Activated CD8-positive, alpha-beta T cell treated with anti-CD3 and anti-CD28 coated beads, Interleukin-2, amount 10 ng/mL, durations not matched to agents 7 days and 5 days (primary cell): ENCODE results near the gene NAGA. TPM values are rescaled to one million over a fixed set of nuclear protein-coding genes. Genes with fewer than 3 reads are reported as not detected.
"Not testable (repeated sequence)": the region's sequence is repeated elsewhere in the genome, so short reads cannot be mapped to it uniquely, and the experiment has no call there.

Source experiments
- ATAC-seq: fragments of 150-1000 bp; cut with Tn5 transposase; one replicate; pipeline ENCODE4 v1.10.0; 2021; ENCODE audit warnings: moderate library complexity
- CTCF ChIA-PET: fragments of 350-600 bp; sonication (Branson Sonifier 250); formaldehyde crosslinking; loops from one replicate; lab custom pipeline; 2021; ENCODE audit warnings: antibody characterized with exemption; lab: Charles Lee
- POLR2A ChIA-PET: fragments of 350-600 bp; sonication (Branson Sonifier 250); formaldehyde crosslinking; loops from one replicate; lab custom pipeline; 2021; ENCODE audit warnings: antibody characterized with exemption; lab: Charles Lee
- DNase-seq: peaks from one replicate; pipeline ENCODE4 v3.0.0-alpha.2; 2020
- H3K27ac Mint-ChIP-seq: one replicate; pipeline ENCODE4 v1.8.0; 2021; ENCODE audit warnings: mild to moderate bottlenecking, mixed read lengths
- H3K27me3 Mint-ChIP-seq: one replicate; pipeline ENCODE4 v1.8.0; 2021; ENCODE audit warnings: low read depth, mixed read lengths
- H3K36me3 Mint-ChIP-seq: one replicate; pipeline ENCODE4 v1.8.0; 2021; ENCODE audit warnings: low read depth, mixed read lengths
- H3K4me1 Mint-ChIP-seq: one replicate; pipeline ENCODE4 v1.8.0; 2021; ENCODE audit warnings: low read depth, mixed read lengths
- H3K4me3 Mint-ChIP-seq: one replicate; pipeline ENCODE4 v1.8.0; 2021; ENCODE audit warnings: mild to moderate bottlenecking, mixed read lengths
- H3K9me3 Mint-ChIP-seq: one replicate; pipeline ENCODE4 v1.8.0; 2022; ENCODE audit warnings: mixed read lengths; ENCODE audit not compliant: insufficient read depth
- total RNA-seq, 2 experiments: library from RNA; stranded (reverse); gene quantifications; one replicate each; pipeline ENCODE4 v1.2.3, GENCODE V29; 2021

The NAGA gene
- total RNA-seq, 2 experiments from 2014 or later, result 17.1 to 18.1 TPM

GRCh38 chr22:42074846-42075676, 4.4 kb upstream of the NAGA start:
- DNase-seq (no peak), ATAC-seq (no peak)
- Mint-ChIP-seq H3K4me1 (peaks cover 45% of the 10 kb centered on the region), H3K27me3 (no peaks in the 10 kb centered on the region), H3K36me3 (peaks cover 4% of the 10 kb centered on the region), H3K27ac (peak overlapping the region; percentile 48), H3K4me3 (peak overlapping the region; percentile 49), H3K9me3 (no peaks in the 10 kb centered on the region)
- POLR2A ChIA-PET, result interaction anchor here (0.7 to 1.8 kb wide), 2 partner anchors 15 to 294 kb away, joined by 3 to 9 read pairs; partner anchors contain the start of gene NDUFA6
- CTCF ChIA-PET, result interaction anchor here (1.4 to 2.3 kb wide), 4 partner anchors 15 to 118 kb away, joined by 4 to 20 read pairs (median 6); partner anchors contain the start of gene NDUFA6

GRCh38 chr22:42074132-42074811, 3.7 kb upstream of the NAGA start, which contains the start of gene PHETA2:
Gene PHETA2, plus strand, starts transcription at chr22:42074248. Its CDS starts 3,046 bp downstream, at chr22:42077294.
- POLR2A ChIA-PET, result interaction anchor here (0.7 kb wide), 1 partner anchor 17 kb away, joined by 5 read pairs; no protein-coding TSS in a partner anchor
- Mint-ChIP-seq H3K27me3 (no peaks in the 10 kb centered on the region), H3K27ac (peak within 1 kb of the TSS; percentile 57), H3K4me3 (peak within 1 kb of the TSS; percentile 50), H3K9me3 (no peaks in the 10 kb centered on the region), H3K36me3 (peaks cover 2% of the 10 kb centered on the region), H3K4me1 (peaks cover 48% of the 10 kb centered on the region)
- CTCF ChIA-PET, result no interaction called here
- ATAC-seq (no peak), DNase-seq (peak; percentile 51)

DNA sequence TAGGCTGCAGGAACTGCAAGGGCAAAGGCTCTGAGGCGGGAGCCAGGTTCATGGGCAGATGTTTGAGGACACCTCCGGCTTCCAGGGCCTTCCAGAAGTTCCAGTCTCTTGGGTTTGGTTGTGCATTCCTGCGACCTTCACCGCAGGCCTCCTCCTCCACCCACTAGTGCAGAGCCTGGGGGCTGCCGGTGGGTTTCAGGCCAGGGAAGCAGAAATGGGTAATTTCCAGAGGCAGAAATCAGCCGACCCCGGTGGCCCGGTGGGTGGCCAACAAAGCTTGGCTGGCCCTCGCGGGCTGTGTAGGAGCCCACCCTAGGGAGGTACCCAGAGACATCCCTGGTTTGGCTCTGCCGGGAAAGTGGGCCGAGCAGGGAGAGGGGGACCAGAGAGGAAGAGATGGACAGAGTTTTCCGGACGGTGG, 3.0 kb upstream of the NAGA start:
- DNase-seq (no peak), ATAC-seq (no peak)
- H3K4me3 Mint-ChIP-seq, result peak overlapping the region; percentile 48
- H3K4me1 Mint-ChIP-seq, result peaks cover 44% of the 10 kb centered on the region
- CTCF ChIA-PET, result no interaction called here
- H3K27ac Mint-ChIP-seq, result peak overlapping the region; percentile 57
- no peaks in the 10 kb centered on the region for H3K9me3 Mint-ChIP-seq
- peaks cover 5% of the 10 kb centered on the region for H3K36me3 Mint-ChIP-seq
- H3K27me3 Mint-ChIP-seq, result no peaks in the 10 kb centered on the region
- POLR2A ChIA-PET, result interaction anchor here (0.7 kb wide), 1 partner anchor 18 kb away, joined by 5 read pairs; no protein-coding TSS in a partner anchor

- DNase-seq, result no peak
- Mint-ChIP-seq H3K4me3 (no peak overlapping the region), H3K4me1 (peaks cover 39% of the 10 kb centered on the region), H3K36me3 (peaks cover 7% of the 10 kb centered on the region), H3K27ac (peak overlapping the region; percentile 7), H3K27me3 (no peaks in the 10 kb centered on the region), H3K9me3 (no peaks in the 10 kb centered on the region)
- POLR2A ChIA-PET, result no interaction called here
- no peak for ATAC-seq
- CTCF ChIA-PET, result no interaction called here
Measured at GRCh38 chr22:42072606-42073330, 2.2 kb upstream of the NAGA start.

DNA sequence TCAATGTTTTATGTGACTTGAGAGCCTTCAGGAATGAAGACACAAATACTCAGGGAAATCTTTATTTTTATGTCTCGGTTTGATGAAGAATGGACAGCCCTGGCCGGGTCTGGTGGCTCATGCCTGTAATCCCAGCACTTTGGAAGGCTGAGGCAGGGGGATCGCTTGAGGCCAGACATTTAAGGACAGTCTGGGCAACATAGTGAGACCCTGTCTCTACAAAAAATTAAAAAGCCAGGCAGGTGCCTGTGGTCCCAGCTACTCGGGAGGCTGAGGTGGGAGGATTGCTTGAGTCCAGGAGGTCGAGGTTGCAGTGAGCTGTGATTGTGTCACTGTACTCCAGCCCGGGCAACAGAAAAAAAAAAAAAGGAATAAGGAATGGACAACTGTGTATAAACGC, 896 bp upstream of the NAGA start:
- POLR2A ChIA-PET, result interaction anchor here (0.6 to 3.3 kb wide), 4 partner anchors 8 to 290 kb away, joined by 3 to 26 read pairs (median 4); partner anchors contain the start of genes SMDT1 and WBP2NL
- not testable (repeated sequence) for H3K9me3 Mint-ChIP-seq, H3K27me3 Mint-ChIP-seq, DNase-seq, ATAC-seq
- Mint-ChIP-seq H3K27ac (peak overlapping the region; percentile 93), H3K4me1 (peaks cover 39% of the 10 kb centered on the region), H3K4me3 (peak overlapping the region; percentile 86), H3K36me3 (peaks cover 14% of the 10 kb centered on the region)
- CTCF ChIA-PET, result interaction anchor here (1.3 to 1.9 kb wide), 4 partner anchors 8 to 131 kb away, joined by 5 to 9 read pairs (median 5); partner anchors contain the start of genes NDUFA6 and SMDT1

DNA sequence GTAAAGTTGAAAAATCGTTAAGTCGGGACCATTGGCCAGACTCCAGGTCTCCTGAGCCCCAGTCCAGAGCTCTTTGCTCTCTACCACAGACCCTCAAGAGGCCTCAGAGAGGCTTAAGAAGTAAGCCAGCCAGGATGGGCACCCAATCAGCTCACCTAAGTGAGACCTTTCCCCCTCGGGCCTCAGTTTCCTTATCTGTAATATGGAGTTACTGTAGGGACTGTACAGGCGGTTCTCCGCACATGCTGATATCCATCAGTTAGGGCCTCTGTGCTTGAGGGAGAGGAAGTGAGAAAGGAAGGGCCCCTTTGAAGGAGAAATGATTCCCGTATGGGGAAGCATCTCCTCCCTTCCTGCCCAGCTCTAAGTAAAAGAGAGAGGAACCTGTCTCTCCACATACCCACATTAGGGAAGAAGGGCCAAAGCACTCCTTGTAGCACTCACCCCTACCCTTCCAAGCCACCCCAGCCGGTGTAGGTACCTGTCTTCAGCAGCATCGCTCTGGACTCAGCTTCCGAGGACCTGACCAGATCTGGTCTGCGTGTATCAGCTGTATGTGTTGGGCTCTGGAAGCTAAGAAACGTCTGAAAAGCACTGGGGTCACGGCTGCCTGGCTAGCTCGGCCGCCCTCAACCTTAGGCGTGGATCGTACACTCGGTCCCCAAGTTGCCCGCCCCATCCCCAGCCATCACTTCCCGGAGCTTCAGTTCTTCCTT, 653 bp downstream of the NAGA start:
- H3K4me3 Mint-ChIP-seq, result peak overlapping the region; percentile 86
- H3K27ac Mint-ChIP-seq, result peak overlapping the region; percentile 93
- ATAC-seq (no peak), DNase-seq (peak; percentile 36)
- CTCF ChIA-PET, result interaction anchor here (0.5 to 1.9 kb wide), 7 partner anchors 10 to 387 kb away, joined by 3 to 9 read pairs (median 3); partner anchors contain the start of genes NDUFA6 and WBP2NL
- H3K4me1 Mint-ChIP-seq, result peaks cover 37% of the 10 kb centered on the region
- no peaks in the 10 kb centered on the region for H3K9me3 Mint-ChIP-seq
- H3K36me3 Mint-ChIP-seq, result peaks cover 25% of the 10 kb centered on the region
- POLR2A ChIA-PET, result interaction anchor here (1.0 to 3.3 kb wide), 5 partner anchors 10 to 127 kb away, joined by 3 to 26 read pairs (median 5); partner anchors contain the start of genes NDUFA6, SMDT1 and WBP2NL
- H3K27me3 Mint-ChIP-seq, result no peaks in the 10 kb centered on the region

- peaks cover 33% of the 10 kb centered on the region for H3K4me1 Mint-ChIP-seq
- DNase-seq, result no peak
- CTCF ChIA-PET, result interaction anchor here (1.0 kb wide), 1 partner anchor 23 kb away, joined by 3 read pairs; no protein-coding TSS in a partner anchor
- POLR2A ChIA-PET, result interaction anchor here (3.3 kb wide), 1 partner anchor 11 kb away, joined by 26 read pairs; the partner anchor contains the start of gene SMDT1
- H3K27me3 Mint-ChIP-seq, result no peaks in the 10 kb centered on the region
- H3K4me3 Mint-ChIP-seq, result no peak overlapping the region
- ATAC-seq, result no peak
- H3K9me3 Mint-ChIP-seq, result no peaks in the 10 kb centered on the region
- peaks cover 27% of the 10 kb centered on the region for H3K36me3 Mint-ChIP-seq
- no peak overlapping the region for H3K27ac Mint-ChIP-seq
Measured at GRCh38 chr22:42068291-42068690, 2.3 kb downstream of the NAGA start.

GRCh38 chr22:42067671-42068251, 2.9 kb downstream of the NAGA start:
- Mint-ChIP-seq H3K36me3 (peaks cover 32% of the 10 kb centered on the region), H3K4me1 (peaks cover 29% of the 10 kb centered on the region), H3K9me3 (no peaks in the 10 kb centered on the region), H3K27ac (no peak overlapping the region), H3K4me3 (no peak overlapping the region), H3K27me3 (no peaks in the 10 kb centered on the region)
- ChIA-PET CTCF (no interaction called here), POLR2A (no interaction called here)
- DNase-seq, result no peak
- no peak for ATAC-seq

- Mint-ChIP-seq H3K9me3 (no peaks in the 10 kb centered on the region), H3K27ac (no peak overlapping the region), H3K36me3 (peaks cover 37% of the 10 kb centered on the region), H3K27me3 (no peaks in the 10 kb centered on the region), H3K4me1 (peaks cover 25% of the 10 kb centered on the region), H3K4me3 (no peak overlapping the region)
- ChIA-PET POLR2A (interaction anchor here (0.6 kb wide), 1 partner anchor 24 kb away, joined by 4 read pairs; the partner anchor contains the start of gene NDUFA6), CTCF (interaction anchor here (0.6 kb wide), 1 partner anchor 10 kb away, joined by 3 read pairs; no protein-coding TSS in a partner anchor)
- ATAC-seq (no peak), DNase-seq (no peak)
Measured at GRCh38 chr22:42066937-42067336, 3.7 kb downstream of the NAGA start.

DNA sequence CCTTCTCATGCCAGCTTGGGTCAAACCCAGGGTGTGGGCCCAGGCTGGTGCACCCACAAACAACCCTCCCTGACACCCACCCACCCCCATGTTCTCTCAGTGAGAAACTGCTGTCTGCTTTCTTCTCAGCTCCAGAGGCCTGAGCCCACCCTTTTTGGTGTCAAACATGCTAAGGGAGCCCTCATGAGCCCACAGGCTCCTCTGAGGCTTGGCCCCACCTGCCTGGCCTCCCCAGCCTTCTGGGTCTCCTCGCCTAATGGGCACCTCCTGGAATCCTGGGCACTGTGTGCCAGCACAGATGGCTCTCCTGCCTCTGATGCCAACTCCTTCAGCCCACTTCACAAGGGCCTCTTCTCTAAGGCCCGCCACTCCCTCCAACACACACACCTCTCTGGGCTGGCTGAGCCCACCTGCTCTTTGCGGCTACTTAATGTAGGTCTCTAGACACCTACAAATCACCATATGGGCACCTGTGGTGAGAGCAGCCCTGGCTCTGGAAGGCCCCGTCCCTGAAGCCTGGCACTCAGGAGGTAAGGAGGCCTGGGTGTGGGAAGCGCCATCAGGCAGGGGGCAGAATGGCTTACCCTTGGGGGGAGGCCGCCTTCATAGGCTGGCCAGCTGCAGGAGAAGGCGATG, 4.4 kb downstream of the NAGA start:
- no peaks in the 10 kb centered on the region for H3K27me3 Mint-ChIP-seq
- CTCF ChIA-PET, result interaction anchor here (0.6 kb wide), 1 partner anchor 11 kb away, joined by 3 read pairs; no protein-coding TSS in a partner anchor
- H3K36me3 Mint-ChIP-seq, result peaks cover 37% of the 10 kb centered on the region
- H3K9me3 Mint-ChIP-seq, result no peaks in the 10 kb centered on the region
- POLR2A ChIA-PET, result interaction anchor here (1.4 kb wide), 1 partner anchor 12 kb away, joined by 7 read pairs; no protein-coding TSS in a partner anchor
- H3K4me1 Mint-ChIP-seq, result peaks cover 18% of the 10 kb centered on the region
- no peak overlapping the region for H3K4me3 Mint-ChIP-seq
- ATAC-seq (no peak), DNase-seq (no peak)
- no peak overlapping the region for H3K27ac Mint-ChIP-seq
